Measurements from ENCODE around the gene HSD17B2. TPM values are rescaled to one million over a fixed set of nuclear protein-coding genes. Genes with fewer than 3 reads are reported as not detected.

Gene HSD17B2
- total RNA-seq, 4 donors from 2014 or later: not detected

DNA sequence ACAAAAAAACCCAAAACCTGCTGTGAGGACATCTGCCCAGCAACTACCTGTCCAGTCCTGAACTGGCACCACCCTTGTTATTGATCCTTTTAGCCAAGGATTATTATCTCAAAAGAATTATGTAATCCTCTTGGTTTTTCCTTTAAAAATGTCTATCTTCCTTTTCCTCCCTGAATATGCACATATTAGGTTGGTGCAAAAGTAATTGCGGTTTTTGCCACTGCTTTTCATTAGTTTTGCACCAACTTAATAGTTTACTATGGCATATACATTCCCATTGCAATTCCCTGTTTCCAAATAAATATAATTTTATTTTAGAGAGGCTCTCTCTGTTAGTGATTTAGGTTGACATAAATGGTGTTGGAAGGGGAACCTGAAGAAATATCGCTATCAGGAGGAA is 83.7 kb downstream of the HSD17B2 start:
- TF ChIP-seq EP300 (IDR thresholded peaks at IDR 0.05) (no peak), POLR2A (IDR thresholded peaks at IDR 0.05; ENCODE audit: low read depth) (no peak), POLR2AphosphoS5 (IDR thresholded peaks at IDR 0.05) (no peak)
- TF ChIP-seq, protein P1, sequence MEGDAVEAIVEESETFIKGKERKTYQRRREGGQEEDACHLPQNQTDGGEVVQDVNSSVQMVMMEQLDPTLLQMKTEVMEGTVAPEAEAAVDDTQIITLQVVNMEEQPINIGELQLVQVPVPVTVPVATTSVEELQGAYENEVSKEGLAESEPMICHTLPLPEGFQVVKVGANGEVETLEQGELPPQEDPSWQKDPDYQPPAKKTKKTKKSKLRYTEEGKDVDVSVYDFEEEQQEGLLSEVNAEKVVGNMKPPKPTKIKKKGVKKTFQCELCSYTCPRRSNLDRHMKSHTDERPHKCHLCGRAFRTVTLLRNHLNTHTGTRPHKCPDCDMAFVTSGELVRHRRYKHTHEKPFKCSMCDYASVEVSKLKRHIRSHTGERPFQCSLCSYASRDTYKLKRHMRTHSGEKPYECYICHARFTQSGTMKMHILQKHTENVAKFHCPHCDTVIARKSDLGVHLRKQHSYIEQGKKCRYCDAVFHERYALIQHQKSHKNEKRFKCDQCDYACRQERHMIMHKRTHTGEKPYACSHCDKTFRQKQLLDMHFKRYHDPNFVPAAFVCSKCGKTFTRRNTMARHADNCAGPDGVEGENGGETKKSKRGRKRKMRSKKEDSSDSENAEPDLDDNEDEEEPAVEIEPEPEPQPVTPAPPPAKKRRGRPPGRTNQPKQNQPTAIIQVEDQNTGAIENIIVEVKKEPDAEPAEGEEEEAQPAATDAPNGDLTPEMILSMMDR (IDR thresholded peaks at IDR 0.05): no peak
- Histone ChIP-seq H3K27me3 (no peaks in the 10 kb centered on the region), H3K4me3 (no peak overlapping the region), H3K27ac (replicated peaks in 1 of 4) (no peak overlapping the region), H3K9me3 (no peaks in the 10 kb centered on the region), H3K36me3 (no peaks in the 10 kb centered on the region), H3K4me1 (no peaks in the 10 kb centered on the region)
- no peak for DNase-seq (ENCODE audit: extremely low spot score)
- WGBS: 90% methylated on average over 2 of the region's 2 CpGs
- intact Hi-C loops (cut with DNase I): no loop called here

DNA sequence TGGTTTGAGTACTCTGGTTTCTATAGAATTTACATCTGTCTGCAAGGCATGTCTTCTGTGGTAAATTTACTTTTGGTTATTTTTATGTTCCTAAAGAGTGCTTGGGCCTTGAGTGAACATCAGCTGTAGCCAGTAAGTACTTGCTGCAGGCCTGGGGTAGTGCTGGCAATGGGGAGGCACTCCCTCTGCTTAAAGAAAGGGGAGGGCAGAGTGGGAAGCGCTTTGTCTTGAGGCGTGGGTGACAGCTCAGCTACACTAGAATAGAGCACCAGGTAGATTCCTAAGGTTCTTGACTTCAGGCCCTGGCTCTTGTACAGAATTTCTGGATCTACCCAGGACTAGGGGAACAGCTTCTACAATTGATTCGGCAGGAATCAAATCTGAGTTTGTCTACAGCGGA is 84.4 kb downstream of the HSD17B2 start:
- intact Hi-C loops (cut with DNase I): no loop called here
- H3K36me3 ChIP-seq: no peaks in the 10 kb centered on the region
- 98% methylated on average over 4 of the region's 4 CpGs for WGBS
- no peaks in the 10 kb centered on the region for H3K4me1 ChIP-seq
- no peaks in the 10 kb centered on the region for H3K27me3 ChIP-seq
- TF ChIP-seq POLR2AphosphoS5 (IDR thresholded peaks at IDR 0.05) (no peak), EP300 (IDR thresholded peaks at IDR 0.05) (no peak), POLR2A (IDR thresholded peaks at IDR 0.05; ENCODE audit: low read depth) (no peak)
- TF ChIP-seq, protein P1 (IDR thresholded peaks at IDR 0.05): no peak
- H3K27ac ChIP-seq (replicated peaks in 1 of 4): no peak overlapping the region
- no peak for DNase-seq (ENCODE audit: extremely low spot score)
- no peak overlapping the region for H3K4me3 ChIP-seq
- H3K9me3 ChIP-seq: no peaks in the 10 kb centered on the region

DNA sequence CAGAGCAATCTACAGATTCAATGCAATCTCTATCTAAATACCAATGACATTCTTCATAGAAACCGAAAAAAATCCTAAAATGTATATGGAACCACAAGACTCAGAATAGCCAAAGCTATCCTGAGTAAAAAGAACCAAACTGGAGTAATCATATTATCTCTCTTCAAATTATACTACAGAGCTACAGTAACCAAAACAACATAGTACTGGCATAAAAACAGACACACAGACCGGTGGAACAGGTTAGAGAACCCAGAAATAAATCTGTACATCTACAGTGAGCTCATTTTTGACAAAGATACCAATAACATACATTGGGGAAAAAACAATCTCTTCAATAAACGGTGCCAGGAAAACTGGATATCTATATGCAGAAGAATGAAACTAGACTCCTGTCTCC is 89.6 kb downstream of the HSD17B2 start:
- no peak overlapping the region for H3K4me3 ChIP-seq
- H3K36me3 ChIP-seq: no peaks in the 10 kb centered on the region
- H3K27me3 ChIP-seq: no peaks in the 10 kb centered on the region
- no peak for TF ChIP-seq EP300 (IDR thresholded peaks at IDR 0.05)
- TF ChIP-seq, protein P1 (IDR thresholded peaks at IDR 0.05): no peak
- TF ChIP-seq POLR2AphosphoS5 (IDR thresholded peaks at IDR 0.05): no peak
- TF ChIP-seq POLR2A (IDR thresholded peaks at IDR 0.05; ENCODE audit: low read depth): no peak
- intact Hi-C loops (cut with DNase I): no loop called here
- no peaks in the 10 kb centered on the region for H3K4me1 ChIP-seq
- WGBS: 84% methylated on average over 3 of the region's 3 CpGs
- DNase-seq (ENCODE audit: extremely low spot score): no peak
- H3K9me3 ChIP-seq: peaks cover 0 to 9% (median 0%) of the 10 kb centered on the region in 4 donors
- no peak overlapping the region for H3K27ac ChIP-seq (replicated peaks in 1 of 4)

DNA sequence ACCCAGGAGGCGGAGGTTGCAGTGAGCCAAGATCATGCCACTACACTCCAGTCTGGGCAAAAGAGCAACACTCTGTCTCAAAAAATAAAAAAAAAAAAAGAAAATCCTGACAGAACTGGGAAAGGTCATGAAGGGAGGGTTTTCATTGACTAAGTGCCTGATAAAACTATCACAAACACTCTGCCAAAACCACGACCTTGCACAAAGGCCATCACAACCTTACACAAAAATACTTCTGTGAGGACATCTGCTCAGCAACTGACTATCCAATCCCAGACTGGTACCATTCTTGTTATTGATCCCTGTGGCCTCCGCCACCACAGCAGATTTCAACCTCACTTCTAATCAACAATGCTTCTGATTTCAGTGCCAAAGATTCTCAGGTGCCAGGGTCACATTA is 94.8 kb downstream of the HSD17B2 start:
- WGBS: 95% methylated on average over 3 of the region's 3 CpGs
- Histone ChIP-seq H3K9me3 (peaks cover 0 to 9% (median 0%) of the 10 kb centered on the region in 4 donors), H3K27ac (replicated peaks in 1 of 4) (no peak overlapping the region), H3K27me3 (no peaks in the 10 kb centered on the region), H3K4me3 (no peak overlapping the region), H3K4me1 (no peaks in the 10 kb centered on the region), H3K36me3 (no peaks in the 10 kb centered on the region)
- intact Hi-C loops (cut with DNase I): no loop called here
- no peak for DNase-seq (ENCODE audit: extremely low spot score)
- TF ChIP-seq, protein P1 (IDR thresholded peaks at IDR 0.05): no peak
- TF ChIP-seq EP300 (IDR thresholded peaks at IDR 0.05): no peak
- TF ChIP-seq POLR2A (IDR thresholded peaks at IDR 0.05; ENCODE audit: low read depth): no peak
- no peak for TF ChIP-seq POLR2AphosphoS5 (IDR thresholded peaks at IDR 0.05)

DNA sequence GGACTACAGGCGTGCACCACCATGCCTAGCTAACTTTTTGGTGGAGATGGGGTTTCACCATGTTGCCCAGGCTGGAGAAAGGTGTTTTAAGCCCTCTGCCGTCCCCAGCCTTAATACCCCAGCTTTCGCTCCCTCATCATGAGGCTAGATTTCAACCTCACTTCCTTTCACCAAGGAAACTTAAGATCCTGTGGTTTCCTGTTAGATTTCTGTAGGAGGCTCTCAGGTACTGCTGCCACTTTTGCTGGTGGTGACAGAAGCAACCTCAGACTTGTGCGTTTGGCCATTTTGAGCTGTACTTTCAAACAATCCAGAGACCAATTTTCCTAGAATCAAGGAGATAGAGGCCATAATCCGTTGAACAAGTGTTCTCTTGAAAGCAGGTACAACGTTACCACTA is 98.7 kb downstream of the HSD17B2 start:
- Histone ChIP-seq H3K27ac (replicated peaks in 1 of 4) (no peak overlapping the region), H3K36me3 (no peaks in the 10 kb centered on the region), H3K4me1 (no peaks in the 10 kb centered on the region), H3K27me3 (no peaks in the 10 kb centered on the region), H3K9me3 (no peaks in the 10 kb centered on the region), H3K4me3 (no peak overlapping the region)
- intact Hi-C loops (cut with DNase I): no loop called here
- no peak for TF ChIP-seq POLR2A (IDR thresholded peaks at IDR 0.05; ENCODE audit: low read depth)
- TF ChIP-seq EP300 (IDR thresholded peaks at IDR 0.05): no peak
- TF ChIP-seq, protein P1 (IDR thresholded peaks at IDR 0.05): no peak
- no peak for TF ChIP-seq POLR2AphosphoS5 (IDR thresholded peaks at IDR 0.05)
- 73% methylated on average over 6 of the region's 6 CpGs for WGBS
- no peak for DNase-seq (ENCODE audit: extremely low spot score)

All from esophagus muscularis mucosa (tissue), 4 donors.